HG02885 (cell line): ENCODE measurements around the gene CABP1.
"Not testable (repeated sequence)": the region's sequence is repeated elsewhere in the genome, so short reads cannot be mapped to it uniquely, and the experiment has no call there.

ENCODE experiments used
- ATAC-seq: cut with Tn5 transposase; IDR thresholded peaks from one replicate; pipeline ENCODE4 v1.9.1; 2021; ENCODE audit warnings: mild to moderate bottlenecking; ENCODE audit not compliant: unreplicated experiment, poor library complexity

The CABP1 gene

GRCh38 chr12:120639771-120640721 is at the start of gene CABP1:
Gene CABP1, plus strand, starts transcription at chr12:120640626. Its CDS starts 60 bp downstream, at chr12:120640686.
- ATAC-seq = peak; percentile 76

GRCh38 chr12:120590741-120591407 is 49.6 kb upstream of the CABP1 start:
- ATAC-seq = no peak

GRCh38 chr12:120592121-120593049 is 48.0 kb upstream of the CABP1 start:
- no peak for ATAC-seq

- ATAC-seq = no peak
These were observed 43.5 kb upstream of the CABP1 start for GRCh38 chr12:120596901-120597300.

- no peak for ATAC-seq
These were observed 42.6 kb upstream of the CABP1 start for GRCh38 chr12:120597861-120598260.

- ATAC-seq = no peak
These were observed 41.6 kb upstream of the CABP1 start for GRCh38 chr12:120598674-120599463.

GRCh38 chr12:120599672-120600552 is 40.5 kb upstream of the CABP1 start:
- ATAC-seq = no peak

GRCh38 chr12:120602416-120602815 is 38.0 kb upstream of the CABP1 start:
- not testable (repeated sequence) for ATAC-seq

GRCh38 chr12:120610560-120610959 is 29.9 kb upstream of the CABP1 start:
- ATAC-seq = no peak

GRCh38 chr12:120611534-120611933 is 28.9 kb upstream of the CABP1 start:
- ATAC-seq = not testable (repeated sequence)

GRCh38 chr12:120614848-120615247 is 25.6 kb upstream of the CABP1 start:
- no peak for ATAC-seq

GRCh38 chr12:120617193-120617592 is 23.2 kb upstream of the CABP1 start:
- not testable (repeated sequence) for ATAC-seq

GRCh38 chr12:120617767-120618166 is 22.7 kb upstream of the CABP1 start:
- not testable (repeated sequence) for ATAC-seq

GRCh38 chr12:120618954-120619615 is 21.3 kb upstream of the CABP1 start:
- no peak for ATAC-seq

- no peak for ATAC-seq
These were observed 19.8 kb upstream of the CABP1 start for GRCh38 chr12:120620624-120621023.

- ATAC-seq = no peak
These were observed 14.6 kb upstream of the CABP1 start for GRCh38 chr12:120625557-120626419.

GRCh38 chr12:120628919-120629318 is 11.5 kb upstream of the CABP1 start:
- ATAC-seq = no peak
